ENCODE measurements around the gene ATP8A1. TPM values are rescaled to one million over a fixed set of nuclear protein-coding genes. Genes with fewer than 3 reads are reported as not detected.

ATP8A1 gene
- total RNA-seq, 1 donor from 2014 or later, result 11.6 TPM

GRCh38 chr4:42618023-42618422 lies 38.9 kb downstream of the ATP8A1 start:
- Mint-ChIP-seq H3K4me1 (ENCODE audit: unreplicated experiment) (no peaks in the 10 kb centered on the region), H3K9me3 (no peaks in the 10 kb centered on the region), H3K36me3 (peaks cover 4% of the 10 kb centered on the region), H3K27me3 (no peaks in the 10 kb centered on the region), H3K4me3 (no peak overlapping the region), H3K27ac (no peak overlapping the region)
- no peak for TF ChIP-seq CTCF (conservative IDR thresholded peaks at IDR 0.05)
- no peak for DNase-seq (ENCODE audit: extremely low spot score, unreplicated experiment)

- TF ChIP-seq CTCF (conservative IDR thresholded peaks at IDR 0.05), result no peak
- no peaks in the 10 kb centered on the region for H3K27me3 Mint-ChIP-seq
- no peak for DNase-seq (ENCODE audit: extremely low spot score, unreplicated experiment)
- no peaks in the 10 kb centered on the region for H3K9me3 Mint-ChIP-seq
- no peak overlapping the region for H3K27ac Mint-ChIP-seq
- H3K4me3 Mint-ChIP-seq, result no peak overlapping the region
- no peaks in the 10 kb centered on the region for H3K4me1 Mint-ChIP-seq (ENCODE audit: unreplicated experiment)
- H3K36me3 Mint-ChIP-seq, result peaks cover 4% of the 10 kb centered on the region
Observed at GRCh38 chr4:42617030-42617429, 39.9 kb downstream of the ATP8A1 start.

GRCh38 chr4:42616572-42616971 lies 40.3 kb downstream of the ATP8A1 start:
- Mint-ChIP-seq H3K4me1 (ENCODE audit: unreplicated experiment) (no peaks in the 10 kb centered on the region), H3K27ac (no peak overlapping the region), H3K4me3 (no peak overlapping the region), H3K27me3 (no peaks in the 10 kb centered on the region), H3K36me3 (peaks cover 4% of the 10 kb centered on the region), H3K9me3 (no peaks in the 10 kb centered on the region)
- TF ChIP-seq CTCF (conservative IDR thresholded peaks at IDR 0.05), result no peak
- no peak for DNase-seq (ENCODE audit: extremely low spot score, unreplicated experiment)

GRCh38 chr4:42615131-42615763 lies 41.7 kb downstream of the ATP8A1 start:
- TF ChIP-seq CTCF (conservative IDR thresholded peaks at IDR 0.05), result no peak
- Mint-ChIP-seq H3K4me1 (ENCODE audit: unreplicated experiment) (no peaks in the 10 kb centered on the region), H3K9me3 (no peaks in the 10 kb centered on the region), H3K36me3 (peaks cover 4% of the 10 kb centered on the region), H3K27me3 (peaks cover 3% of the 10 kb centered on the region), H3K4me3 (no peak overlapping the region), H3K27ac (no peak overlapping the region)
- no peak for DNase-seq (ENCODE audit: extremely low spot score, unreplicated experiment)

- peaks cover 10% of the 10 kb centered on the region for H3K27me3 Mint-ChIP-seq
- no peaks in the 10 kb centered on the region for H3K4me1 Mint-ChIP-seq (ENCODE audit: unreplicated experiment)
- no peaks in the 10 kb centered on the region for H3K9me3 Mint-ChIP-seq
- no peak overlapping the region for H3K4me3 Mint-ChIP-seq
- no peak for TF ChIP-seq CTCF (conservative IDR thresholded peaks at IDR 0.05)
- no peak overlapping the region for H3K27ac Mint-ChIP-seq
- H3K36me3 Mint-ChIP-seq, result peaks cover 4% of the 10 kb centered on the region
- no peak for DNase-seq (ENCODE audit: extremely low spot score, unreplicated experiment)
Observed at GRCh38 chr4:42612898-42613297, 44.0 kb downstream of the ATP8A1 start.

- H3K27ac Mint-ChIP-seq, result no peak overlapping the region
- peaks cover 4% of the 10 kb centered on the region for H3K36me3 Mint-ChIP-seq
- H3K9me3 Mint-ChIP-seq, result no peaks in the 10 kb centered on the region
- no peak overlapping the region for H3K4me3 Mint-ChIP-seq
- peaks cover 10% of the 10 kb centered on the region for H3K27me3 Mint-ChIP-seq
- no peak for DNase-seq (ENCODE audit: extremely low spot score, unreplicated experiment)
- H3K4me1 Mint-ChIP-seq (ENCODE audit: unreplicated experiment), result no peaks in the 10 kb centered on the region
- TF ChIP-seq CTCF (conservative IDR thresholded peaks at IDR 0.05), result no peak
Observed at GRCh38 chr4:42610941-42611340, 46.0 kb downstream of the ATP8A1 start.

All from type B pancreatic cell (in vitro differentiated cells).